Measurements from ENCODE around the gene KLF4.

GRCh38 chr9:107534510-107535078 lies 45.0 kb upstream of the KLF4 start:
- TF ChIP-seq USF2 (IDR thresholded peaks at IDR 0.05; ENCODE audit: low read depth, low read length) (no peak), CTCF (conservative IDR thresholded peaks at IDR 0.05; ENCODE audit: low read depth, low read length) (no peak), CHD1 (IDR thresholded peaks at IDR 0.05; ENCODE audit: low read depth, low read length) (no peak), POLR2A (IDR thresholded peaks at IDR 0.05; ENCODE audit: low read depth, low read length) (no peak), BHLHE40 (IDR thresholded peaks at IDR 0.05; ENCODE audit: low read depth, low read length) (no peak), MAFK (IDR thresholded peaks at IDR 0.05; ENCODE audit: low read depth, low read length) (no peak)
